Neural cell (in vitro differentiated cells): ENCODE results near the gene SLC10A1.

Experiments used
- EP300 ChIP-seq: fragments of 450-650 bp; conservative IDR thresholded peaks from 2 replicates; pipeline ENCODE4 v1.6.1; 2014; ENCODE audit warnings: antibody characterized with exemption, mild to moderate bottlenecking, moderate library complexity; ENCODE audit not compliant: poor library complexity, severe bottlenecking
- EZH2 ChIP-seq: fragments of 200-600, 300-800 bp; shearing (Covaris generic), sonication (generic); IDR thresholded peaks from 2 replicates; pipeline ENCODE4 v1.6.1; 2014; ENCODE audit warnings: antibody characterized with exemption, low read length, borderline replicate concordance, mild to moderate bottlenecking; ENCODE audit not compliant: insufficient read depth, poor library complexity, severe bottlenecking
- POLR2AphosphoS5 ChIP-seq: IDR thresholded peaks from 2 replicates; pipeline ENCODE4 v1.6.1; 2012
- TAF1 ChIP-seq: IDR thresholded peaks from 2 replicates; pipeline ENCODE4 v1.6.1; 2012; ENCODE audit warnings: low read depth
- TF ChIP-seq, protein P1 (sequence below): fragments of 450-650 bp; IDR thresholded peaks from 2 replicates; pipeline ENCODE4 v1.5.1; 2014; ENCODE audit warnings: antibody characterized with exemption, mild to moderate bottlenecking, moderate library complexity; ENCODE audit not compliant: poor library complexity, severe bottlenecking

DNA sequence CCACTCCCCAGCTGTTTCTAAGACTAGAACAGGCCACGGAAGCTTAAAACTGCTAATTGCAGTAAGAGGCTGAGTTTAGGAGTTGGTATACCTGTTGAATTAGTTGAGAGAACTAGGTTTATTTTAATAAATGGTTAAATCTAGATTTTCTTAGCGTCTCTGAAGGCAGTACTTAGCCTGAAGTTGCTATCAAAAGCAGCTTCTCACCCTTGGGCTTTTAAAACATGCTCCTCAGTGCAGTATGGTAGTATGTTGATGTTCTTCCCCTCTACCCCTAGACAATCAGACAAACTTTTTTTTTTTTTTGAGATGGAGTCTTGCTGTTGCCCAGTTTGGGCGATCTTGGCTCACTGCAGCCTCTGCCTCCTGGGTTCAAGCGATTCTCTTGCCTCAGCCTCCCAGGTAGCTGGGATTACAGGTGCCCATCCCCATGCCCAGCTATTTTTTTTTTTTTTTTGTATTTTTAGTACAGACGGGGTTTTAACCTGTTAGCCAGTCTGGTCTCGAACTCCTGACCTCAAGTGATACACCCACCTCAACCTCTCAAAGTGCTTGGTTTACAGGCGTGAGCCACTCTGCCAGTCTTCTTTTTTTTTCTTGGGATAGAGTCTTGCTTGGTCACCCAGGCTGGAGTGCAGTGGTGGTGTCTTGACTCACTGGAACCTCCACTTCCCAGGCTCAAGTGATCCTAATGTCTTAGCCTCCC lies 23.3 kb downstream of the SLC10A1 start:
- TF ChIP-seq TAF1: no peak
- TF ChIP-seq, protein P1, sequence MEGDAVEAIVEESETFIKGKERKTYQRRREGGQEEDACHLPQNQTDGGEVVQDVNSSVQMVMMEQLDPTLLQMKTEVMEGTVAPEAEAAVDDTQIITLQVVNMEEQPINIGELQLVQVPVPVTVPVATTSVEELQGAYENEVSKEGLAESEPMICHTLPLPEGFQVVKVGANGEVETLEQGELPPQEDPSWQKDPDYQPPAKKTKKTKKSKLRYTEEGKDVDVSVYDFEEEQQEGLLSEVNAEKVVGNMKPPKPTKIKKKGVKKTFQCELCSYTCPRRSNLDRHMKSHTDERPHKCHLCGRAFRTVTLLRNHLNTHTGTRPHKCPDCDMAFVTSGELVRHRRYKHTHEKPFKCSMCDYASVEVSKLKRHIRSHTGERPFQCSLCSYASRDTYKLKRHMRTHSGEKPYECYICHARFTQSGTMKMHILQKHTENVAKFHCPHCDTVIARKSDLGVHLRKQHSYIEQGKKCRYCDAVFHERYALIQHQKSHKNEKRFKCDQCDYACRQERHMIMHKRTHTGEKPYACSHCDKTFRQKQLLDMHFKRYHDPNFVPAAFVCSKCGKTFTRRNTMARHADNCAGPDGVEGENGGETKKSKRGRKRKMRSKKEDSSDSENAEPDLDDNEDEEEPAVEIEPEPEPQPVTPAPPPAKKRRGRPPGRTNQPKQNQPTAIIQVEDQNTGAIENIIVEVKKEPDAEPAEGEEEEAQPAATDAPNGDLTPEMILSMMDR: no peak
- TF ChIP-seq EZH2: no peak
- TF ChIP-seq EP300: no peak
- TF ChIP-seq POLR2AphosphoS5: no peak
